Measurements from ENCODE around the gene RASAL2. TPM values are rescaled to one million over a fixed set of nuclear protein-coding genes. Genes with fewer than 3 reads are reported as not detected.

Gene RASAL2
- total and polyA plus RNA-seq, 2 donors (not counting 1 experiment from before 2014, with no cell fraction given), result 0.12 TPM; not detected in 1

DNA sequence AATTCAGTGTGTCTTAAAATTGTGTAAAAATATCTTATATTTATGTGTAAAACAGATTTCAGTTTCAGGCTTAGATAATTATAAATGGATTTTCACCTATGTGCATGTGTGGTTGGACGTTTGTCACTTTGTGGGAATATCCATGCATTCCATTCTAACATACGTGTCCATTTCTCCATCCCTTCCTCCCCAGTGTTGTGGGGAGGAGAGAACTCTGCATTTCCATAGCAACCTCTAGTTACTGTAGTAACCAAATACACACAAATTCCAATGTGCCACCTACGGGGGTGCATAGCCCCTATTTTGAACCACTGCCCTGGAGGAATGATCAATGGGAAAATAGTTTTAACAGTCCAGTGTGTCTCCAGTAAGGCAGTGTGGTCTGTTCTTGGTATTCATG lies 79.0 kb downstream of the RASAL2 start:
- Histone ChIP-seq H3K27me3 (replicated peaks in 1 of 4; ENCODE audit: control extremely low read depth in 1 of 4, control insufficient read depth in 3 of 4, insufficient read depth in 4 of 4, low read length in 3 of 4) (peaks cover 0 to 2% (median 0%) of the 10 kb centered on the region in 4 experiments), H3K4me1 (ENCODE audit: control insufficient read depth in 2 of 2, insufficient read depth in 2 of 2, low read length in 2 of 2) (no peaks in the 10 kb centered on the region), H3K9ac (ENCODE audit: low read length) (no peak overlapping the region), H4K20me1 (ENCODE audit: control insufficient read depth, insufficient read depth, low read length, poor library complexity, severe bottlenecking) (no peaks in the 10 kb centered on the region), H3K36me3 (replicated peaks in 1 of 2; ENCODE audit: control extremely low read depth in 1 of 2, control insufficient read depth in 1 of 2, extremely low read depth in 1 of 2, insufficient read depth in 2 of 2, low read length in 1 of 2) (no peaks in the 10 kb centered on the region), H3K9me3 (ENCODE audit: control extremely low read depth in 1 of 3, control insufficient read depth in 2 of 3, insufficient read depth in 1 of 3, low read length in 2 of 3) (no peaks in the 10 kb centered on the region), H3K4me3 (ENCODE audit: control extremely low read depth in 1 of 5, extremely low read depth in 1 of 5, insufficient read depth in 1 of 5, low read depth in 2 of 5, low read length in 4 of 5) (no peak overlapping the region), H3K4me2 (replicated peaks; ENCODE audit: low read depth, low read length, poor library complexity, severe bottlenecking) (no peak overlapping the region), H3K79me2 (ENCODE audit: control insufficient read depth, insufficient read depth, low read length) (no peaks in the 10 kb centered on the region), H3K27ac (ENCODE audit: low read length in 2 of 2) (no peak overlapping the region), H2AFZ (ENCODE audit: insufficient read depth, low read depth, low read length, poor library complexity, severe bottlenecking) (no peak overlapping the region)
- TF ChIP-seq EZH2 (IDR thresholded peaks at IDR 0.05; ENCODE audit: borderline replicate concordance, insufficient read depth, low read depth, low read length, poor library complexity, severe bottlenecking), result no peak
- no peak for TF ChIP-seq CTCF (IDR thresholded peaks at IDR 0.05)
- intact Hi-C loops (cut with micrococcal nuclease), result no loop called here
- ChIA-PET POLR2A (no interaction called here), CTCF (no interaction called here)
- no peak overlapping the region for H3K27ac Mint-ChIP-seq
- ATAC-seq (ENCODE audit: low read depth) (no peak), DNase-seq (no peak)
- WGBS (ENCODE audit: insufficient coverage), result no CpG with 5 or more reads among the region's 3 CpGs
- no peaks in the 10 kb centered on the region for H3K9me3 Mint-ChIP-seq (ENCODE audit: insufficient read depth)
- no peaks in the 10 kb centered on the region for H3K4me1 Mint-ChIP-seq
- no peak overlapping the region for H3K4me3 Mint-ChIP-seq
- peaks cover 15% of the 10 kb centered on the region for H3K27me3 Mint-ChIP-seq

- H3K36me3 ChIP-seq (replicated peaks in 1 of 2; ENCODE audit: control extremely low read depth in 1 of 2, control insufficient read depth in 1 of 2, extremely low read depth in 1 of 2, insufficient read depth in 2 of 2, low read length in 1 of 2), result no peaks in the 10 kb centered on the region
- no peak overlapping the region for H3K4me2 ChIP-seq (replicated peaks; ENCODE audit: low read depth, low read length, poor library complexity, severe bottlenecking)
- DNase-seq (no peak), ATAC-seq (ENCODE audit: low read depth) (no peak)
- Mint-ChIP-seq H3K27me3 (peaks cover 15% of the 10 kb centered on the region), H3K27ac (no peak overlapping the region), H3K4me3 (no peak overlapping the region), H3K9me3 (ENCODE audit: insufficient read depth) (no peaks in the 10 kb centered on the region), H3K4me1 (no peaks in the 10 kb centered on the region)
- H3K27me3 ChIP-seq (replicated peaks in 1 of 4; ENCODE audit: control extremely low read depth in 1 of 4, control insufficient read depth in 3 of 4, insufficient read depth in 4 of 4, low read length in 3 of 4), result peaks cover 0 to 2% (median 0%) of the 10 kb centered on the region in 4 experiments
- intact Hi-C loops (cut with micrococcal nuclease), result no loop called here
- H4K20me1 ChIP-seq (ENCODE audit: control insufficient read depth, insufficient read depth, low read length, poor library complexity, severe bottlenecking), result no peaks in the 10 kb centered on the region
- H3K79me2 ChIP-seq (ENCODE audit: control insufficient read depth, insufficient read depth, low read length), result no peaks in the 10 kb centered on the region
- CTCF ChIA-PET, result no interaction called here
- no peak overlapping the region for H3K4me3 ChIP-seq (ENCODE audit: control extremely low read depth in 1 of 5, extremely low read depth in 1 of 5, insufficient read depth in 1 of 5, low read depth in 2 of 5, low read length in 4 of 5)
- WGBS (ENCODE audit: insufficient coverage), result 86% methylated on average over 1 of the region's 1 CpG
- no peak overlapping the region for H3K9ac ChIP-seq (ENCODE audit: low read length)
- TF ChIP-seq CTCF (IDR thresholded peaks at IDR 0.05) (no peak), EZH2 (IDR thresholded peaks at IDR 0.05; ENCODE audit: borderline replicate concordance, insufficient read depth, low read depth, low read length, poor library complexity, severe bottlenecking) (no peak)
- H3K4me1 ChIP-seq (ENCODE audit: control insufficient read depth in 2 of 2, insufficient read depth in 2 of 2, low read length in 2 of 2), result no peaks in the 10 kb centered on the region
- H3K9me3 ChIP-seq (ENCODE audit: control extremely low read depth in 1 of 3, control insufficient read depth in 2 of 3, insufficient read depth in 1 of 3, low read length in 2 of 3), result no peaks in the 10 kb centered on the region
- no peak overlapping the region for H3K27ac ChIP-seq (ENCODE audit: low read length in 2 of 2)
- H2AFZ ChIP-seq (ENCODE audit: insufficient read depth, low read depth, low read length, poor library complexity, severe bottlenecking), result no peak overlapping the region
- POLR2A ChIA-PET, result no interaction called here
Observed at GRCh38 chr1:178174539-178174938, 80.6 kb downstream of the RASAL2 start.
